ELR (cell line): ENCODE data around the gene CALHM2.

ENCODE experiments used
- DNase-seq: peaks from one replicate; pipeline ENCODE4 v3.0.0-alpha.2; 2015; ENCODE audit warnings: low read depth

CALHM2 gene

DNA sequence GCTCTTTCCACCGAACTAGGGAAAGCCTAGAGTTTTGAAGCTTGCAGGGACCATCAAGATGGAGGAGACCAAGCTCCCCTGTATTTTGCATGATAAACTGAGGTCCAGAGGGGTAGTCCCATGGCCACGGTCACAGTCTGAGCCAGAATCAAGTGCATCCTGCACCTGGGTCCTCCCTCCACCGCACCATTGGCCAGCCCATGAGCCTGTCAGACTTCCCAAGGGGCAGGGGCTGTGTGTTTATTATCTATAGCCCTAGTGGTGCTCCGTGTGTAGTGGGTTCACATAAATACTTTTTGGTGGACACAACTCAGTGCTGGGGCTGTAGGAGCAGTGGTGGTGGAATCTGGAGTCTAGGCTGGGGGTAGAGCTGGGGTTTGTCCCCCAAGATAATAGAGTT is 23.3 kb upstream of the CALHM2 start:
- DNase-seq, result no peak

GRCh38 chr10:103474077-103474476 is 21.9 kb upstream of the CALHM2 start:
- no peak for DNase-seq

GRCh38 chr10:103473261-103473671 is 21.1 kb upstream of the CALHM2 start:
- DNase-seq, result no peak

DNA sequence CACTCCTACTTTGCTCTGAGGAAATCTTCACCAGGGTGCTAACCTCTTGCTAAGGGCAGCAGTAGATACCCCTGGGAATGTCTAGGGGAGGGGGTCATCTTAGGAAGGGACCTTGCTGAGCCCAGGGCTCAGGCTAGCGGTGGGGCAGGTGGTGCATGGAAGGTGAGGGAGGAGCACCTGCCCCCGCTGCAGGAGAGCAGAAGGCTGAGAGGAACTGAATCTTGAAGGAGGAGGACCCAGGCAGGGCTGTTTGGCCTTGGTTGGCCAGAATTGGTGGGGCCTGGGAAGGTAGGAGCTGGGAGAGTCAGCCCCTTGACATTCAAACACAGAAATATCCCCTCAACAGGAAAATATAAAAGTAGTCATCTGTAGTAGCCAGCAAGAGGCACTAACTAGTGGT is 19.8 kb upstream of the CALHM2 start:
- no peak for DNase-seq

DNA sequence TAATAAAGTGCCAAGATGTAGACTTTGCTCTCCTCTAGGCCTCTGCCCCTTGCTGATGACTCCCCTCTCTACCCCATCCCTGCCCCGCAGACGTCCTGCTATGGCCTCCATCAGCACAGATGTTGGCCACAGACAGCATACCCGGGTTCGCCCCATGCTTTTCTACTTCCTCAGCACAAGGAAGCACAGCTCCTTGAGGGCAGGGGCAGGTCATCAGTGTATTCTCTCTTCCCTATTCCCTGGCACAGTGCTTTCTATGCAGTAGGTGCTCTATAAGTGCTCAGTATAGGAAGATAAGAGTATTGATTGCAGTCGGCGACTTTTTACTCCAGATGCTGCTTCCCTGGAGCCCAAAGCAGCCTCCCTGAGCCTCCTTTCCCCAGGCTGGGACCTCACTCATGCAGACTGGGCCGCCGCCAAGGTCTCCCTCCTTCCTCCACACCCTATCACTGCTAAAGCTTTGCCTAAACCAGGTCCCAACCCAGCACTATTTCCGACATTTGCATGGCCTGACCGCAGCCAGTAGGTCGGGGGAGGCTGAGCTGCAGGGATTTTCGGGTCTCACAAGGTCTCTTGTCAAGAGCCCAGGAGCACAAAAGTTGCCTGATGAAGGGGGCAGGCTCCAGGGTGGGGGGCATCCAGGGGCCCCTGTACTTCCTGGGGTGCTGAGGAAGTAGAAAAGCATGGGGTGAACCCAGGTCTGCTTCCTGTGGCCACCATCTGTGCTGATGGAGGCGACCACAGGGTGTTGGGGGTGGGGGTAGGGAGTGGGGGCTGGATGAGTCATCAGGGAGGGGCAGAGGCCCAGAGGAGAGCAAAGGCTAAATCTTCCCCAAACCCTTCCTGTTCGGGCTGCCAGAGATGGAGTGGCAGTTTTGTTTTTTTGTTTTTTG is 18.8 kb upstream of the CALHM2 start:
- no peak for DNase-seq

DNA sequence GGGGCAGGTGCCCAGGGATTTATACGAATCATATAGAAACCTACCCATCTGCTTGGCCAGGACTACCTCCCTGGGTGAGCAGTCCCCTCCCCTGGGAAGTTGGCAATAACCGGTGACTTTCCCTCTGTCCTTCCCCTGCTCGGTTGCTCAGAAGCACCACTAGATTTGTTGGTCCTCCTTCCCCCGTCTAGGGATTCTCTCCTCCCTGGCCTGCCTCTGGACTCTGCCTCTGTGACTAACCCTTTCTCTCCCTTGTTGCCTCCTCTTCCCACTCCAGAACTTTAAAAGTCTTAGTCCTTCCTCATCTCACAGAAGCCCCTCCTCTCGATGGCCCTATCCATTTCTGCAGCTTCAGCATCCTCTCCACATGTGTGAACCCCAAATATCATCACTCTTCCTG is 17.0 kb upstream of the CALHM2 start:
- no peak for DNase-seq

DNA sequence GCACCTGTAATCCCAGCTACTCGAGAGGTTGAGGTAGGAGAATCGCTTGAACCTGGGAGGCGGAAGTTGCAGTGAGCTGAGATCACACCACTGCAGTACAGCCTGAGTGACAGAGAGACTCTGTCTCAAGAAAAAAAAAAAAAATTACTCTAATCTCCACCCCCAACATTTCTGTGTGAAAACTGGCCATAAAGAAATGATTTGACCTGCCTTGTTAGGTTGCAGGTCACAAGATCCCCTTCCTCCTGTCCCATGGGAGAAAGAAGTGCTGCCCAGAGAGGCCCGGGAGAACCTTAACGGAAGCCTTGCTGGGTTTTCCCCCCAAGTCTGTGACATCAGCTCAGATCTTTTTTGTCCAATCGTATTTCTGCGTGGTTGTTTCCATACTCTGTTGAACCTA is 15.2 kb upstream of the CALHM2 start:
- no peak for DNase-seq

GRCh38 chr10:103466734-103467133 is 14.6 kb upstream of the CALHM2 start:
- no peak for DNase-seq

- DNase-seq, result no peak
Observed at GRCh38 chr10:103465411-103466179, 13.4 kb upstream of the CALHM2 start.

DNA sequence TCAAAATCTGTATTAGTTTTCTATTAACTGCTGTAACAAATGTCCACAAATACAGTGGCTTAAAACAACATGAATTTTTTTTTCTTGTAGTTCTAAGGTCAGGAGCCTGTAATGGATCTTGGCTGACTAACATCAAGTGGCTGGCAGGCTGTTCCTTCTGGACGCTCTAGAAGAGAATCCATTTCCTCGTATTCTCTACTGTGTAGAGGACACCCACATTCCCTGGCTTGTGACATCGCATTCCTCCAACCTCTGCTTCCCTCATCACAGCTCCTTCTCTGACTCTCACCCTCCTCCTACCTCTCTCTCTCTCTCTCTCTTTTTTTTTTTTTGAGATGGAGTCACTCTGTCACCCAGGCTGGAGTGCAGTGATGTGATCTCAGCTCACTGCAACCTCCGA is 11.3 kb upstream of the CALHM2 start:
- DNase-seq, result no peak

DNA sequence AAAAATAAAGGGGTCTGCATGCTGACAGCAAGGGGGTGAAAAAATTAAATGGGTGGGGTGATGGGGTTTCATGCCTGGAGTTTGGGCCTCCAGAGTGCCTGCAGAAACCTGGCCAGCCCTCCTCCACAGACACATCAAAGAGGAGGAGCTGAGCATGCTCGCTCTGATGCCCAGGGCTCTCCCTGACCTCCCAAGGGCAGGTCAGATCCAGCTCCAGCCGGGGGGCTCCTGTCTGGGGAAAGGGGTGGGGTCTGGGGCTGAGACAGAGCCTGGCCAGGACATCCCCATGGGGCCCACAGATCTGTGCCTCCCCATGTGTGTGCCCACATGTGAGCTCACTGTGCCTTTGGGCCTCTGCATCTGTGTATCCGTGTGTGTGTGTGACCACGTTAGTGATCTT is 7.4 kb upstream of the CALHM2 start:
- no peak for DNase-seq

DNA sequence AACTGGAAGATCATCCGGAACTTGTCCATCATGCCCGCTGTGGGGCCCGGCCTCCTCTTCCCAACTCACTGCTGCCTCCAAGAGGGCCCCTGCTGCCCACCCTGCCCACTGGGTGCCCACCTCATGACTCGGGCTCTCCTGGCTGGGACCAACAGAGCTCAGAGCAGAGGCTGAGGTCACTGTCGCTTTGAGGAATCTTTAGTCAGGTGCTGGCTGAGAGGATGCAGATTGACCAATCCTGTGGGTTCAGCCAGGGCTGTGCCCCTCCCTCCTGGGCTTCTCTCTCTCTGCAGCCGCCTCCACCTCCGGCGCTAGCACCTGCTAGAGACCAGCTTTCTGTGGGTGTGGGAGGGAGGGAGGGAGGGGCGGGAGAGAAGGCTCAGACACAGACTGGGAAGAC is 6.5 kb upstream of the CALHM2 start, which contains the start of gene CALHM1:
TSS of gene CALHM1 (minus strand) at position 181 of the 400 bp plus-strand sequence. CDS start at position 32, 149 bp downstream.
- DNase-seq, result no peak

GRCh38 chr10:103457896-103458583 is 5.9 kb upstream of the CALHM2 start:
- no peak for DNase-seq

GRCh38 chr10:103457176-103457712 is 5.1 kb upstream of the CALHM2 start:
- DNase-seq, result no peak

GRCh38 chr10:103456074-103456660 is 4.0 kb upstream of the CALHM2 start:
- DNase-seq, result no peak

DNA sequence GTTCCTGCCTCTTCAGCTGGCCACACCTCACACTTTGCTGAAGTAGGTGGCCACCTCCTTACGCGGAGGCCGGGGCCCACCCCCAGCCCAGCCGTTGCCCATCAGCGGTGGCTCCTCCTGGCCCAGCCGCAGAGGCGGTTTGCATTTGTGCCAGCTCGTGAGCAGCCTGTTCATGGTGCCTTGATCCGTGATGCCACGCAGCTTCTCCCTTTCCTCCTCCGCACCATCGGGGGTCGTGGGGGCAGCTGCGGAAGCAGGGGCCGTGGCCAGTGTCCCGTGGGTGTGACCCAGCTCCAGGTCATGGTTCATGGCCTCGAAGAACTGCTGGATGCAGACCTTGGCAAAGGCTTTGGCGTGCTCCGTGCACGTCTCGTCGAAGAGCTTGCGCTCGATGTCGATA is 3.1 kb upstream of the CALHM2 start:
- DNase-seq, result no peak

- no peak for DNase-seq
Observed at GRCh38 chr10:103454026-103454425, 1.9 kb upstream of the CALHM2 start.

GRCh38 chr10:103452506-103453230 is 498 bp upstream of the CALHM2 start:
- DNase-seq, result peak; percentile 71

DNA sequence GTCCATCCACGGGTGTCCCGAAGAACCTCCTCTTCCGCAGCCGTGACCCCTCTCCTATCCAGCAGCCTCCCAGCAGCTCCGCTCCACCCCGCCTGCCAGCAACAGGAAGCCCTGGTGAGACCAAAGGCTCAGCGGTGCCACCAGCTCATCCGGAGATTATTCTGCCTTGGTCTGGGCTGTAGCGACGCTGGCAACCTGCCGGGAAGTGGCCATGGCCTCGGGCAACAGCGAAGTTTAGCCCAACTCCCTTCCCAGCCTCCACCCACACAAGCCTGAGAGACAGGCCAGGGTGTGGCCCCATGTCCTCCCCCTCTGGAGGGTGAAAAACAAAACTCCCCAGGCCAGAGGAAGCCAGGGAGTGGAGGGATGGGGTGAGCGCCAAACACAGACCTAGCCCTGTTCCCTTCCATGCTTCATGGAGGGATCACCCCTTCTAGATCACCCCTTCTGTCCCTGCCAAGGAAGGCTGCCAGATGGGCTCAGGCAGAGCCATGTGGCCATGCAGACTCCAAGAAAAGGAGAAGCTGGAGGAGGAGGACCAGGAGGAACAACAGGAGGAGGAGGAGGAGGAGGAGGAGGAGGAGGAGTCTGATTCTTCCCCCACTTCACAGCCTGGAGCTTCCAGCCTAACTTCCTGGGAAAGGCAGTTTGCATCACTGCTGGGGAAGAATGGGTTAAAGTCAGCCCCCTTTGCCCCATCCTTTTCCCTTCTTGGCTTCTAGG is 918 bp downstream of the CALHM2 start:
- DNase-seq, result peak; percentile 77

GRCh38 chr10:103450201-103450695 is 1.9 kb downstream of the CALHM2 start:
- DNase-seq, result no peak
